IPS DF 6.9 (cell line): ENCODE results near the gene GRM7.

ENCODE experiments used
- DNase-seq: peaks from one replicate; pipeline ENCODE4 v3.0.0-alpha.2; 2013; ENCODE audit warnings: low read depth, low spot score
- H3K27ac ChIP-seq: one replicate; pipeline ENCODE4 v1.5.1; 2013; ENCODE audit warnings: low read length, control low read depth
- H3K27me3 ChIP-seq: 2 replicates; pipeline ENCODE4 v1.6.1; 2013; ENCODE audit warnings: mild to moderate bottlenecking, low read length; ENCODE audit not compliant: control insufficient read depth, insufficient read depth
- H3K36me3 ChIP-seq: 2 replicates; pipeline ENCODE4 v1.6.1; 2013; ENCODE audit warnings: low read length; ENCODE audit not compliant: control insufficient read depth, insufficient read depth
- H3K4me1 ChIP-seq: 2 replicates; pipeline ENCODE4 v1.6.1; 2013; ENCODE audit warnings: low read length; ENCODE audit not compliant: control insufficient read depth, insufficient read depth
- H3K4me3 ChIP-seq: 2 replicates; pipeline ENCODE4 v1.5.1; 2013; ENCODE audit warnings: mild to moderate bottlenecking, low read length
- H3K9me3 ChIP-seq: 2 replicates; pipeline ENCODE4 v1.6.1; 2013; ENCODE audit warnings: low read length, inconsistent platforms; ENCODE audit not compliant: control insufficient read depth, insufficient read depth
- WGBS: extraction: QIAGEN DNeasy Blood & Tissue Kit; methylation state at CpG from one replicate; pipeline ENCODE4 v1.1.7; 2013; ENCODE audit warnings: mixed read lengths, missing lambda C conversion rate; ENCODE audit not compliant: insufficient read length, insufficient coverage; 5-methylcytosine and 5-hydroxymethylcytosine counted together

GRM7 gene

DNA sequence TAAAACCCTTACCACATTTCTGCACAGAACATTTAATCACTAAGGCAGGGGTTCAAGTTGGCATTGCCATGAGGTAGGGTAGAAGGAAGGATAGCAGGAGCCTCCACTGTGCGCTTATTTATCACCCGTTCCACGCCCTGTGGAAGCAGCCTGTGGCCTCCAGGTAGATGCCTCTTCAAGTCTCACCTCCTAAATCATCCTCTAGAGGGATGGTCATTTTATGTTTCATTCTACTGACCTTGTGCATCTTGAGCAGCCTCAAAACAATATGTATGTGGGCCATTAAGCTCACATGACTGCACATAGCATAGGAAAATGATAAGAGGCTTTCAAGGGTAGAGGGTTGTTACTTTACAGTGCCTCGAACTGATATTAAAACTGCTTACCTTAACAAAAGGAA is 546.2 kb downstream of the GRM7 start:
- no peaks in the 10 kb centered on the region for H3K4me1 ChIP-seq
- H3K36me3 ChIP-seq: no peaks in the 10 kb centered on the region
- H3K4me3 ChIP-seq: no peak overlapping the region
- no CpG with 5 or more reads among the region's 4 CpGs for WGBS
- H3K9me3 ChIP-seq: no peaks in the 10 kb centered on the region
- no peak overlapping the region for H3K27ac ChIP-seq
- DNase-seq: no peak
- no peaks in the 10 kb centered on the region for H3K27me3 ChIP-seq

DNA sequence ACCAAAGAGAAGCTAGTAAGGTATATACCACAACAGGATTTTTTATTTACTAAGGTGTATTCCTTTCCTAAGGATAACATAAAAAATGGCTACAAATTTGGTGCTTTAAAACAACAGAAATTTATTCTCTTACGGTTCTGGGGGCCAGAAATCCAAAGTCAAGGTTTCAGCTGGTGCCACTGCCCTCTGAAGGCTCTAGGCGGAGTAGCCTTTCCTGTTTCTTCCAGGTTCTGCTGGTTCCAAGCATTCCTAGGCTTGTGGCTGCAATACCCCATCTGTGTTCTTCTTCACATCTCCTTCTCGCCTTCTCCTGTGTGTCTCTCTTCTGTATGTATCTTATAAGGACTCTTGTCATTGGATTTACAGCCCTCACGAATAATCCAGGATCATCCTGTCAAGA is 549.9 kb downstream of the GRM7 start:
- no peaks in the 10 kb centered on the region for H3K9me3 ChIP-seq
- WGBS: no CpG with 5 or more reads among the region's 4 CpGs
- no peak overlapping the region for H3K4me3 ChIP-seq
- no peaks in the 10 kb centered on the region for H3K27me3 ChIP-seq
- H3K27ac ChIP-seq: no peak overlapping the region
- H3K4me1 ChIP-seq: no peaks in the 10 kb centered on the region
- no peaks in the 10 kb centered on the region for H3K36me3 ChIP-seq
- DNase-seq: no peak

DNA sequence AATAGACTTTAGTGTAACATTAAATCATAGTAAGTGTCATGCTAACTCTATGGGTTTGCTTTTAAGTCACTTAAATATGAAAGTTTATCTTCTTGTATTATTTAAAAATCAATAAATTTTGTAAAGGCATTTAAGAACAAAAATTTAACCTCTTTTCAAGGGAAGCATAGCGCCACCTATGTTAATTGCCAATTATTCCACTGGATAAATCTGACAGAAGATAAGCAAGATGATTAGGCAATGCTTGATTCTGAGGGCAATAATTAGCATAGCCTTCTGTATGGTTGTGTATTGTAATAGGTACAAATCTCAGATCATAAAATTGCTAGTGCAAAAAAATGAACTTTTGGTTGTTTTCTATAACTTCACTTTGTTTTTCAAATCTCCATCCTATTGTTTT is 560.1 kb downstream of the GRM7 start:
- Histone ChIP-seq H3K9me3 (no peaks in the 10 kb centered on the region), H3K36me3 (no peaks in the 10 kb centered on the region), H3K27ac (no peak overlapping the region), H3K4me1 (no peaks in the 10 kb centered on the region), H3K4me3 (no peak overlapping the region), H3K27me3 (no peaks in the 10 kb centered on the region)
- no CpG with 5 or more reads among the region's 1 CpG for WGBS
- no peak for DNase-seq

GRCh38 chr3:7423036-7423435 is 562.1 kb downstream of the GRM7 start:
- DNase-seq: no peak
- no peaks in the 10 kb centered on the region for H3K4me1 ChIP-seq
- no peaks in the 10 kb centered on the region for H3K36me3 ChIP-seq
- H3K27ac ChIP-seq: no peak overlapping the region
- no peaks in the 10 kb centered on the region for H3K9me3 ChIP-seq
- H3K27me3 ChIP-seq: no peaks in the 10 kb centered on the region
- WGBS: no CpG with 5 or more reads among the region's 2 CpGs
- H3K4me3 ChIP-seq: no peak overlapping the region

- DNase-seq: no peak
- no peaks in the 10 kb centered on the region for H3K36me3 ChIP-seq
- H3K4me1 ChIP-seq: no peaks in the 10 kb centered on the region
- H3K27me3 ChIP-seq: no peaks in the 10 kb centered on the region
- no CpG with 5 or more reads among the region's 4 CpGs for WGBS
- no peak overlapping the region for H3K27ac ChIP-seq
- H3K4me3 ChIP-seq: no peak overlapping the region
- H3K9me3 ChIP-seq: no peaks in the 10 kb centered on the region; the same call in 1 of the 2 replicates
Measured at GRCh38 chr3:7423995-7424394, 563.1 kb downstream of the GRM7 start.

GRCh38 chr3:7428206-7428718 is 567.3 kb downstream of the GRM7 start:
- no CpG with 5 or more reads among the region's 1 CpG for WGBS
- no peaks in the 10 kb centered on the region for H3K36me3 ChIP-seq

GRCh38 chr3:7432610-7433009 is 571.7 kb downstream of the GRM7 start:
- Histone ChIP-seq H3K27me3 (no peaks in the 10 kb centered on the region), H3K27ac (no peak overlapping the region), H3K4me3 (no peak overlapping the region), H3K9me3 (no peaks in the 10 kb centered on the region; the same call in 1 of the 2 replicates), H3K36me3 (no peaks in the 10 kb centered on the region), H3K4me1 (no peaks in the 10 kb centered on the region)
- WGBS: no CpG with 5 or more reads among the region's 2 CpGs
- DNase-seq: no peak

More at GRCh38 chr3:7428206-7428718, 567.3 kb downstream of the GRM7 start:
- no peak for DNase-seq
- Histone ChIP-seq H3K4me3 (no peak overlapping the region), H3K4me1 (no peaks in the 10 kb centered on the region), H3K9me3 (no peaks in the 10 kb centered on the region; the same call in 1 of the 2 replicates), H3K27me3 (no peaks in the 10 kb centered on the region), H3K27ac (no peak overlapping the region)

DNA sequence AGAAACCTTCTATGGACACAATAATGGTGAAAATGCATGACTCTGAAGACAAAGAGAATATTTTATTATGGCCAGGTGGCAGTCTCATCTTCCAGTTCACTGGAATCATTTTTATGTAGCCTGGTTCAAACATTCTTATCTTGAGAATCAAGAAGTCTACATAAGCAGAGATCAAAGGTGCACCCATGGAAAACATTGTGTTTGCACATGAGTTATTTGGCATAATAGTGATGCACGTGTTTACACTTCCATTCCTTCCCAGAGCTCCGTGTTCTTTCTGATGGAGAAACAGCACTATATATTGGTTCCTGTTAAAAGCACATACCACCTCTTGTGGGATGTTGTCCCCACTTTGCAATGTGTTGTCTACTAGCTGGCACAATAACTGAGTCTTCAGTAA is 572.2 kb downstream of the GRM7 start:
- Histone ChIP-seq H3K36me3 (no peaks in the 10 kb centered on the region), H3K27me3 (no peaks in the 10 kb centered on the region), H3K9me3 (no peaks in the 10 kb centered on the region; the same call in 1 of the 2 replicates), H3K4me3 (no peak overlapping the region), H3K4me1 (no peaks in the 10 kb centered on the region), H3K27ac (no peak overlapping the region)
- no peak for DNase-seq
- WGBS: no CpG with 5 or more reads among the region's 2 CpGs

DNA sequence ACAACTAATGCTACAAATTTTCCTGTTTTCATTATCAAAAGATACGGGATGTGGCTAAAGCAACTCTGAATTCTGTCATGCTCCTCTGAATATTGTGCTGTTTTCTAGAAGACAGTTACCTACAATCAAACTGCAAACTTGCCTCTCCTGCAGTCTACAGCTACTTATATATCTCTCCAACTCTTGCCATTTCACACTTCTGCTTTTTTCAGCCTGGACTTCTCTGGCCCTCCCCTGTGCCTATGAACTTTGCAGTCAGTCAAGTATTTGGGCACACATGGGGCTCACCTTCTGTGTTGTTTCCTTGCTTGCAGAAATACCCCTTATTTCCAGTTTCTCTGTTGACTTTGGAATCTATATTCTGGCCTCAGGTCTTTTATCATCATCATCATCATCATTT is 575.6 kb downstream of the GRM7 start:
- no peak for DNase-seq
- Histone ChIP-seq H3K9me3 (no peaks in the 10 kb centered on the region; the same call in 1 of the 2 replicates), H3K27me3 (no peaks in the 10 kb centered on the region), H3K4me3 (no peak overlapping the region), H3K36me3 (no peaks in the 10 kb centered on the region), H3K4me1 (no peaks in the 10 kb centered on the region), H3K27ac (no peak overlapping the region)
- no CpG with 5 or more reads among the region's 1 CpG for WGBS

DNA sequence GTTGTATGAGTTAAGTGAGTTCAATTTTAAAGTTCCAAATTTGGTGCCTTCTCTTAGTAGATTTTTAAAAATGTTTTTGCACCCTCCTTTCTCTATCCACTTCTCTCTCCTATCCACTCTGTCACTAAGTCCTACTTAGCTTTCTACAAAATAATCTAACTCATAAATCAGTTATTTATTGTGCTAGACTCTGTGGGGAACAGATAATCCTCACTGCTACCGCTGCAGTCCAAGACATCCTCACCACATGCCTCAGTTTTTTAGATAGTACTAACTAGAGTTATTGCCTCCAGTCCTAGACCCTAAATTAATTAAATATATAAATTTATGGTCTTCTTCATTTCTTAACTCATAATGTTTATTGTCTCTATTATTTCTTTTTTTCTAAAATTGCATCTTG is 576.3 kb downstream of the GRM7 start:
- WGBS: no CpG with 5 or more reads among the region's 1 CpG
- Histone ChIP-seq H3K36me3 (no peaks in the 10 kb centered on the region), H3K4me3 (no peak overlapping the region), H3K27ac (no peak overlapping the region), H3K27me3 (no peaks in the 10 kb centered on the region), H3K4me1 (no peaks in the 10 kb centered on the region), H3K9me3 (no peaks in the 10 kb centered on the region; the same call in 1 of the 2 replicates)
- no peak for DNase-seq

GRCh38 chr3:7439101-7439680 is 578.3 kb downstream of the GRM7 start:
- Histone ChIP-seq H3K9me3 (no peaks in the 10 kb centered on the region; the same call in 1 of the 2 replicates), H3K4me1 (no peaks in the 10 kb centered on the region), H3K36me3 (no peaks in the 10 kb centered on the region), H3K27me3 (no peaks in the 10 kb centered on the region), H3K4me3 (no peak overlapping the region), H3K27ac (no peak overlapping the region)
- no CpG with 5 or more reads among the region's 4 CpGs for WGBS
- DNase-seq: no peak
